ENCODE data around the gene SLC6A11.

Gene SLC6A11

GRCh38 chr3:10957976-10958749 is 142.1 kb downstream of the SLC6A11 start:
- no peak for DNase-seq

DNA sequence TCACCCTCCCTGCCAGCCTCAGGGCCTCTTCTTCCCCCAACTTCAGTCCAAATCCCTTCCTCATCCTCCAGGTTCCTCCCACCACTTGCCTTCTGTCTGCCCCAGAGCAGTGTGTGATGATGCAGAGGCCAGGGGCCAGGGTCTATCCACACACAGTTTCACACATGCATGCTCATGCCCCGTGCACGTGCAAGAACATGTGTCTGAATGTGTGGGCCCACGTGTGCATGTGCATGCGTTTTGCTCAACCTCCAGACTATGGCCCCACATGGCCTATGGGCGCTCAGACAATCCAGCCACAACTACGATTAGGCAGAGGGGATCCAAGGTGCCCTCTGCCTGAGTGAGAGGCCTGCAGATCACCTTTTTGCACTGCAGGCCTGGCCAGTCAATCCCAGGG is 144.2 kb downstream of the SLC6A11 start:
- DNase-seq = no peak

GRCh38 chr3:10961921-10962320 is 145.9 kb downstream of the SLC6A11 start:
- DNase-seq = no peak

DNA sequence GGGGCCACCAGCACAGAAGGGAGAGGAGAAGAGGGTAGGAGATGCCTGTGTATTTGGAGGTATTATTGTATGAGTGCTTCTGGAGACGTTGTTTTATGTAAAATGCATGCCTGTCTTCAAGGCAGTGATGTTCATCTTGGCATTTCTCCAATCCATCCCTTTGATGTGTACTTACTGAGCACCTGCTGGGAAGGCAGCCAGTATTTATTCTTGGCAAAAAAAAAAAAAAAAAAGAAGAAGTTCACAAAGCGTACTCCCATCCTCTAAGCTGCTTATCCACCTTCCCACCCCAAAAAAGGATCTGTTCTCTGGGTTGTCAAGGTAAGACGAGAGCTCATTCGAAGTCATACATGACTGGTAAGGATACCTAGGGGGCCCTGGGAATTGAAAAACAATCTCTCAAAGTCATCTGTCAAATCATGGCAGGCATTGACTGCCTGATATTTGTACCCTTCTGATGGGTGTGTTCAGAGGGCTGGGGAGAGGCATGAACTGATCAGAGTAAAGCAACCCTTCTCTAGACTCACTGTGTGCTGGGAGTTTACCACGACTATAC is 146.5 kb downstream of the SLC6A11 start:
- DNase-seq = no peak

GRCh38 chr3:10964537-10965167 is 148.6 kb downstream of the SLC6A11 start:
- no peak for DNase-seq

DNA sequence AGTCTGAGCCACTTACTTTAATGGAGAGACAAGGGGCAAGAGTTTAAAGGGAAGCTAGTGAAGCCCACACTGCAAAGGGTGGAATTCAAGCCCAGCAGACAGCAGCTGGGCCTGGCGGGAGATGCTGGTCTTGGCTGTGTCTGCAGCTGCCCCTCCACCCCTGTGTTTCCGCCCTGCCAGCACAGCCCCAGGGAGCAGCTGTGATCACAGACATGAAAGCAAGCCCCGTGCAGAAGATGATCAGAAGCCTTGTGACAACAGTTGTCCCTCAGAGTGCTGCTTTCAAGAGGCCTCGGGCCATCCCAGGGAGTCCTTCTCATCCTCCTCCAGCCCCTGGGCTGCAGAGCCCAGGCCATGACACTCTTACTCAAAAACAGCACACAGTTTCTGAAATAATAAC is 152.4 kb downstream of the SLC6A11 start:
- no peak for DNase-seq

DNA sequence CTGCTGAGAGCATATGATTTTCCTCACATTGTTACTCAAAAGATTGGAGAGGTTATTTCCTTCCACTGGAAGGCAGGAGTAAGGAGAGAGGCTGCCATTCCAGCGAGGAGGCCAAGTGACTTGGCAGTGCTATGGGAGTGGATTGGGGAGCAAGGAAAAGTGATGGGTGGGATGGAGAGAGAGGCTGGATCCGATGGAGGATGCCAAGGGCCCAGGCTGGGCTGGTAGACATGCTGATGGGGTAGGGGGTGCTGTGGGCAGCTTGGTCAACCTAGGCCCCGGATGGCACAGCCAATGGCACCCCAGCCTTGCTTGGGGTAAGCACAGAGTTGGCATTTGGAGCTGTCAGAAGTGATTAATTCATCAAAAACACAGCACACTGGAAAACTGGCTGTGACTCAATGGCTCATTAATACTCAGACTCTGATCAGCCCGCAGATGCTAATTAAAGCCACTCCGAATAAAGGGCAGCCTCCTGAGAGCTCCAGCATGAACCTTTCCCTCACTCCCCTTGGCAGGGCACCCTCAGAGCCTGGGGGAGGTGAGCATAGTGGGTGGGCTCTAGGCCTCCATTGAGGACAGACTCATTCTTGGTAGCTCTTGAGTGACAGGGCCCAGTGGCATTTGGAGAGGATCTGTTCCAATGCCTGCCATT is 154.4 kb downstream of the SLC6A11 start:
- no peak for DNase-seq

- DNase-seq = no peak
Observed at GRCh38 chr3:10972072-10972782, 156.2 kb downstream of the SLC6A11 start.

DNA sequence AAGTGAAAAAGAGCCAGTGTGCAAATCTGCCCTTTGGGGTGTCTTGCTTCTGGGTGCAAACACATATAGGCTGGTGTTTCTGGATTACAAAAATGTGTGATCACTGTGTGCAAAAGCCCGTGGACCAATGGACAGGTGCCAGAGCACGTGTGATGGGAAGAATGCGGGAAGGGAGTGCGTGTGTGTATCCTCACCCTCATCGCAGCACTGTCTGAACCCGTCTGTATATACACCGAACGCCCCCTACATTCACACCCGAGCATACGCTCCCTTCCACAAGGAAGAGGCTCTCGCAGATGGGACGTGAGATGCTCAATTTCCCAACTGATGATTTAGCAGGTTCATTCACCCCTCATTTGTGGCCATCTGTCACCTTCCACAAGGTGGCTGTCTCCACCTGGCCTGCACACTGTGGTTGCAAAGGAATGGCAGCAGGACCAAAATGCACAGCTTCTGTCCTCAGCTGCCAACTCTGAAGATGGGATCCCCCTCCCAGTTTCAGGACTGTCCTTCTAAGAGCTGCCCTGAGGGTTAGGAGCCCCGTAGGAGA is 157.1 kb downstream of the SLC6A11 start:
- DNase-seq = no peak

- no peak for DNase-seq
Observed at GRCh38 chr3:10974131-10974530, 158.1 kb downstream of the SLC6A11 start.

GRCh38 chr3:10974746-10975375 is 158.8 kb downstream of the SLC6A11 start:
- no peak for DNase-seq

GRCh38 chr3:10975695-10976234 is 159.7 kb downstream of the SLC6A11 start:
- no peak for DNase-seq

GRCh38 chr3:10976770-10977169 is 160.7 kb downstream of the SLC6A11 start:
- DNase-seq = no peak

- no peak for DNase-seq
Observed at GRCh38 chr3:10977892-10978510, 162.0 kb downstream of the SLC6A11 start.

- no peak for DNase-seq
Observed at GRCh38 chr3:10978956-10979355, 162.9 kb downstream of the SLC6A11 start.

- DNase-seq = no peak
Observed at GRCh38 chr3:10980312-10980711, 164.3 kb downstream of the SLC6A11 start.

GRCh38 chr3:10981031-10981430 is 165.0 kb downstream of the SLC6A11 start:
- DNase-seq = no peak

GRCh38 chr3:10981961-10982360 is 165.9 kb downstream of the SLC6A11 start:
- no peak for DNase-seq

GRCh38 chr3:10982782-10983181 is 166.8 kb downstream of the SLC6A11 start:
- no peak for DNase-seq

- no peak for DNase-seq
Observed at GRCh38 chr3:10983219-10983916, 167.3 kb downstream of the SLC6A11 start.

- DNase-seq = no peak
Observed at GRCh38 chr3:10984371-10984896, 168.4 kb downstream of the SLC6A11 start.

Measured in SIG-M5 (cell line).